K562 (cell line): ENCODE data around the gene SND1. TPM values are rescaled to one million over a fixed set of nuclear protein-coding genes. Genes with fewer than 3 reads are reported as not detected.

ENCODE experiments used
- ASH1L ChIP-seq: fragments of 450-650 bp; IDR thresholded peaks from 2 replicates; pipeline ENCODE4 v1.6.1; 2018; ENCODE audit warnings: borderline replicate concordance, mild to moderate bottlenecking, low read depth; ENCODE audit not compliant: partially characterized antibody
- ATF7 ChIP-seq: fragments of 450-650 bp; IDR thresholded peaks from 2 replicates; pipeline ENCODE4 v1.7.1; 2014; ENCODE audit warnings: mild to moderate bottlenecking, moderate library complexity
- BRF1 ChIP-seq: IDR thresholded peaks from 3 replicates; pipeline ENCODE4 v1.6.1; 2011; ENCODE audit warnings: borderline replicate concordance, mild to moderate bottlenecking; ENCODE audit not compliant: insufficient read length; ENCODE audit errors: extremely low read depth
- C11orf30 ChIP-seq: fragments of 450-650 bp; IDR thresholded peaks from 2 replicates; pipeline ENCODE4 v1.6.1; 2016; ENCODE audit warnings: low read depth, mild to moderate bottlenecking
- CBX8 ChIP-seq: fragments of 200-600 bp; sonication (generic); IDR thresholded peaks from 2 replicates; pipeline ENCODE4 v1.6.1; 2012; ENCODE audit warnings: borderline replicate concordance, mixed run types, low read depth, mild to moderate bottlenecking, moderate library complexity, mixed read lengths, low read length, control low read depth, inconsistent platforms; ENCODE audit not compliant: poor library complexity, severe bottlenecking; ENCODE audit errors: extremely low read depth
- CC2D1A ChIP-seq: fragments of 450-650 bp; IDR thresholded peaks from 2 replicates; pipeline ENCODE4 v1.6.1; 2017; ENCODE audit warnings: mild to moderate bottlenecking
- CHCHD3 ChIP-seq: fragments of 250-450 bp; sonication (Bioruptor Pico); IDR thresholded peaks from 2 replicates; pipeline ENCODE4 v2.1.2; 2022; ENCODE audit warnings: mild to moderate bottlenecking
- E2F8 ChIP-seq: fragments of 450-650 bp; IDR thresholded peaks from 2 replicates; pipeline ENCODE4 v1.7.1; 2018; ENCODE audit warnings: mild to moderate bottlenecking, low read depth; ENCODE audit not compliant: partially characterized antibody
- FOSL1 ChIP-seq: fragments of 200-800 bp; sonication (Bioruptor generic); conservative IDR thresholded peaks from 2 replicates; pipeline ENCODE4 v1.6.1; 2016; ENCODE audit warnings: missing genetic modification characterization, missing compliant biosample characterization
- GTF2F1 ChIP-seq: IDR thresholded peaks from 2 replicates; pipeline ENCODE4 v1.6.1; 2011; ENCODE audit warnings: low read depth, low read length, improper control_type of control experiment
- HDAC1 ChIP-seq, 2 experiments: fragments of 450-650 bp; IDR thresholded peaks; 2 replicates each; pipeline ENCODE4 v1.6.1; 2016 to 2017; ENCODE audit warnings: inconsistent platforms in 1 of 2, mild to moderate bottlenecking in 1 of 2, moderate library complexity in 1 of 2
- KAT8 ChIP-seq: fragments of 450-650 bp; IDR thresholded peaks from 2 replicates; pipeline ENCODE4 v1.6.1; 2016; ENCODE audit warnings: low read depth, mild to moderate bottlenecking
- MAFF ChIP-seq: IDR thresholded peaks from 2 replicates; pipeline ENCODE4 v1.6.1; 2012; ENCODE audit warnings: low read length, improper control_type of control experiment
- MAFG ChIP-seq: fragments of 450-650 bp; conservative IDR thresholded peaks from 2 replicates; pipeline ENCODE4 v1.6.1; 2016; ENCODE audit warnings: missing genetic modification characterization, missing compliant biosample characterization
- MAX ChIP-seq: sonication (generic); formaldehyde crosslinking; IDR thresholded peaks from 2 replicates; pipeline ENCODE4 v1.9.0; 2022; ENCODE audit warnings: mild to moderate bottlenecking, missing genetic modification reagents
- MEIS2 ChIP-seq: fragments of 450-650 bp; IDR thresholded peaks from 2 replicates; pipeline ENCODE4 v1.6.1; 2014; ENCODE audit warnings: mild to moderate bottlenecking; ENCODE audit not compliant: partially characterized antibody
- NELFE ChIP-seq: IDR thresholded peaks from 2 replicates; pipeline ENCODE4 v1.6.1; 2011; ENCODE audit warnings: mild to moderate bottlenecking; ENCODE audit not compliant: insufficient read depth, insufficient read length
- NR2F6 ChIP-seq: fragments of 450-650 bp; formaldehyde crosslinking; IDR thresholded peaks from 2 replicates; pipeline ENCODE4 v1.4.0; 2020; ENCODE audit warnings: mild to moderate bottlenecking
- PCBP2 ChIP-seq: fragments of 200-400 bp; formaldehyde crosslinking; IDR thresholded peaks from 2 replicates; pipeline ENCODE4 v1.6.1; 2018; ENCODE audit warnings: low read length, low read depth, mild to moderate bottlenecking, moderate library complexity; ENCODE audit not compliant: poor library complexity, severe bottlenecking
- POLR2A ChIP-seq: fragments of 450-650 bp; conservative IDR thresholded peaks from 2 replicates; pipeline ENCODE4 v1.6.1; 2016
- RBM22 ChIP-seq: fragments of 200-400 bp; formaldehyde crosslinking; IDR thresholded peaks from 2 replicates; pipeline ENCODE4 v1.6.1; 2018; ENCODE audit warnings: low read length, low read depth; ENCODE audit not compliant: poor library complexity, severe bottlenecking
- TEAD2 ChIP-seq: fragments of 450-650 bp; IDR thresholded peaks from 2 replicates; pipeline ENCODE4 v1.6.1; 2016; ENCODE audit warnings: missing genetic modification characterization, control low read depth, missing compliant biosample characterization
- YBX1 ChIP-seq: fragments of 450-650 bp; IDR thresholded peaks from 2 replicates; pipeline ENCODE4 v1.7.1; 2016; ENCODE audit warnings: mild to moderate bottlenecking
- ZNF316 ChIP-seq: fragments of 450-650 bp; IDR thresholded peaks from 2 replicates; pipeline ENCODE4 v1.6.1; 2016
- polyA plus RNA-seq, 8 experiments: library from polyadenylated mRNA; depleted of rRNA in 4 of 8; stranded (reverse) in 5 of 8; unstranded in 3 of 8; fragments of >200 nt; fragmentation: Nextera tagmentation in 2 of 8; fragmentation: Illumina TruSeq in 1 of 8; extraction: Ambion mirVana in 2 of 8; extraction: Trizol in 1 of 8; gene quantifications; 2 replicates each; pipeline versions ENCODE4 v1.2.1 to v1.2.3, GENCODE V29; 2011 to 2014; ENCODE audit warnings: inconsistent platforms in 1 of 8, missing spikeins in 1 of 8
- total RNA-seq, 7 experiments: library from RNA; depleted of rRNA in 6 of 7; stranded (reverse); fragments of >200 nt in 6 of 7; fragmentation: Illumina TruSeq in 2 of 7; extraction: Trizol in 2 of 7; gene quantifications; 2 replicates each; pipeline versions ENCODE4 v1.2.1 to v1.2.3, GENCODE V29; 2011 to 2021; ENCODE audit warnings: low replicate concordance in 1 of 7
- TF ChIP-seq, protein P1 (sequence below): fragments of 450-650 bp; IDR thresholded peaks from 2 replicates; pipeline ENCODE4 v1.6.1; 2018; ENCODE audit not compliant: partially characterized antibody

Gene SND1
- total and polyA plus RNA-seq, 9 of the 15 experiments (the other 6 are each of a cell fraction or from before 2014, with no cell fraction given) = 46.5 to 307 (median 191) TPM

DNA sequence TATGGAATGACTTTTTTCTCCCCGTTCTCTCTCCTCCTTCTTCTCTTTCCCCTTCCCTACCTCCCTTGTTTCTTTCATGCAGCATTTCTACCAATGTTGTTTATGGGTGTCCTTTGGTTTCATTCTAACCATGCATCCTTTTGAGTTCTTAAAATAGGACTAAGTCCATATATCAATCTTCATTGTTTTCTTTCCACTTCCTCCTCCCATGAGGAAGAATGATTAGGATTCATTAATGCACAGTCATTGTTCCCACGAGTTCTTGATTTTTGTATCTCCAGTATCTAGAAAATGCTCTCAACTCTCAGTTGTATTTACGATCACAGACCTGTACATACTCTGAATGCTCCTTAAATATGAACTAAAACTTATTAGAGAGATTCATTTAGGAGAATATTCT, 226.0 kb downstream of the SND1 start (continued):
- no peak for TF ChIP-seq YBX1
- TF ChIP-seq CHCHD3 = no peak
- TF ChIP-seq MEIS2 = peak; percentile 61
- no peak for TF ChIP-seq NR2F6 (CRISPR knock-in tag)
- TF ChIP-seq PCBP2 = no peak
- TF ChIP-seq CBX8 = no peak
- TF ChIP-seq BRF1 = no peak
- no peak for TF ChIP-seq E2F8
- TF ChIP-seq ATF7 = no peak
- TF ChIP-seq MAFG (tag) = peak; percentile 93
- no peak for TF ChIP-seq FOSL1
- TF ChIP-seq POLR2A = no peak
- TF ChIP-seq KAT8 = no peak
- TF ChIP-seq MAFF = peak; percentile 77
- no peak for TF ChIP-seq HDAC1 (IDR thresholded peaks at IDR 0.05)
- TF ChIP-seq, protein P1, sequence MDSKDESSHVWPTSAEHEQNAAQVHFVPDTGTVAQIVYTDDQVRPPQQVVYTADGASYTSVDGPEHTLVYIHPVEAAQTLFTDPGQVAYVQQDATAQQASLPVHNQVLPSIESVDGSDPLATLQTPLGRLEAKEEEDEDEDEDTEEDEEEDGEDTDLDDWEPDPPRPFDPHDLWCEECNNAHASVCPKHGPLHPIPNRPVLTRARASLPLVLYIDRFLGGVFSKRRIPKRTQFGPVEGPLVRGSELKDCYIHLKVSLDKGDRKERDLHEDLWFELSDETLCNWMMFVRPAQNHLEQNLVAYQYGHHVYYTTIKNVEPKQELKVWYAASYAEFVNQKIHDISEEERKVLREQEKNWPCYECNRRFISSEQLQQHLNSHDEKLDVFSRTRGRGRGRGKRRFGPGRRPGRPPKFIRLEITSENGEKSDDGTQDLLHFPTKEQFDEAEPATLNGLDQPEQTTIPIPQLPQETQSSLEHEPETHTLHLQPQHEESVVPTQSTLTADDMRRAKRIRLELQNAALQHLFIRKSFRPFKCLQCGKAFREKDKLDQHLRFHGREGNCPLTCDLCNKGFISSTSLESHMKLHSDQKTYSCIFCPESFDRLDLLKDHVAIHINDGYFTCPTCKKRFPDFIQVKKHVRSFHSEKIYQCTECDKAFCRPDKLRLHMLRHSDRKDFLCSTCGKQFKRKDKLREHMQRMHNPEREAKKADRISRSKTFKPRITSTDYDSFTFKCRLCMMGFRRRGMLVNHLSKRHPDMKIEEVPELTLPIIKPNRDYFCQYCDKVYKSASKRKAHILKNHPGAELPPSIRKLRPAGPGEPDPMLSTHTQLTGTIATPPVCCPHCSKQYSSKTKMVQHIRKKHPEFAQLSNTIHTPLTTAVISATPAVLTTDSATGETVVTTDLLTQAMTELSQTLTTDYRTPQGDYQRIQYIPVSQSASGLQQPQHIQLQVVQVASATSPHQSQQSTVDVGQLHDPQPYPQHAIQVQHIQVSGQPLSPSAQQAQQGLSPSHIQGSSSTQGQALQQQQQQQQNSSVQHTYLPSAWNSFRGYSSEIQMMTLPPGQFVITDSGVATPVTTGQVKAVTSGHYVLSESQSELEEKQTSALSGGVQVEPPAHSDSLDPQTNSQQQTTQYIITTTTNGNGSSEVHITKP = no peak
- no peak for TF ChIP-seq GTF2F1
- no peak for TF ChIP-seq MAX
- peak; percentile 56 for TF ChIP-seq ZNF316
- TF ChIP-seq C11orf30 = peak; percentile 46; the same call in 1 of the 2 replicates
- no peak for TF ChIP-seq TEAD2 (tag)
- no peak for TF ChIP-seq CC2D1A
- TF ChIP-seq NELFE = no peak
- TF ChIP-seq ASH1L = no peak
- no peak for TF ChIP-seq RBM22
